NCI-H2196 (cell line): ENCODE measurements around the gene SRPK2.
"Not testable (repeated sequence)": the region's sequence is repeated elsewhere in the genome, so short reads cannot be mapped to it uniquely, and the experiment has no call there.

Source experiments
- DNase-seq: peaks from one replicate; lab custom pipeline; 2025; ENCODE audit not compliant: unreplicated experiment; lab: John Stamatoyannopoulos, UW

The SRPK2 gene

GRCh38 chr7:105345003-105345402 is 43.7 kb downstream of the SRPK2 start:
- DNase-seq: no peak

DNA sequence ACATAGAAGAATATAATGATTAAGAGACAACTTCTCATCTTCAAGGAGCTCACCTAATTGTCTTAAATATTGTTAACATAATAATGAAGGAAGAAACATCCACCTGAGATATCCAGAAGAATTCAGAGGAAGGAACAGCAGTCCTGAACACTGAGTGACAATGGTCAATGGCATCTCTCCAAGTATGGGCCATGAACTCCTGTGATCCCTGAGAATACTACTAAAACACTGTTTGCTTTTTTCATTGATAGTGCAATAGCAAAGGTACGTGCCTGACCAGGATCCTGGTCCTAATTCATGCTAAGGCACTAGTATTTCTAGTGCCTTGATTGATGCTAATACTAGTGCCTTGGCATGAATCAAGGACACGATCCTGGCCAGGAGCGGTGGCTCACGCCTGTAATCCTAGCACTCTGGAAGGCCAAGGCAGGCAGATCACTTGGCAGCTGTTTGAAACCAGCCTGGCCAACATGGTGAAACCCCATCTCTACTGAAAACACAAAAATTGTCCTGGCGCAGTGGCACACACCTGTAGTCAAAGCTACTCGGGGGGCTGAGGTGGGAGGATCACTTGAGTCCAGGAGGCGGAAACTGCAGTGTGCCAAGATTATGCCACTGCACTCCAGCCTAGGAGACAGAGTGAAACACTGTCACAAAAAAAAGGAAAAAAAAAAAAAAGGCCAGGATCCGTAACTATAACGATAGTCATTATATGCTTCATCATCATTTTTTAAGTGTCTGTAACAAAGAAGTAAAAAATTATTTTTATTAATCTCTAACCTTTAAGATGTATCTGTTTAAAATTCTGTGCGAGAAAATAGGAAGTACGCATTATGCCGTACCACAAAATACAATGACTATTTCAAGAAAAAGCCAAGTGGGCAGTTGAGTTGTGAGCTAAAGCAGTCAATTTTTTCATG is 49.1 kb downstream of the SRPK2 start:
- DNase-seq: peak; percentile 65

DNA sequence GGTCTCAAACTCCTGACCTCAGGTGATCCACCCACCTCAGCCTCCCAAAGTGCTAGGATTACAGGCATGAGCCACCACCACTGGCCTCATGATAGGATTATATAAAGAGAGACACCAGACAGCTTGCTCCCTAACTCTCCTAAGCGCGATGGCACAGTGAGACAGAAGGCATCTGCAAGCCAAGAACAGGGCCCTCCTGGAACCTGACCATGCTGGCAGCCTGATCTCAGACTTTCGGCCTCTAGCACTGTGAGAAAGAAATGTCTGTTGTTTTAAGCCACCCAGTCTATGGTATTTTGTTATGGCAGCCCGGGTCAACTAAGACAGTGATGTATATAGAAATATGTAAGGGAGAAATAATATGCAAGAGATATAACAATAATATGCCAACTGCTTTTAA is 51.2 kb downstream of the SRPK2 start:
- no peak for DNase-seq

GRCh38 chr7:105336009-105336408 is 52.7 kb downstream of the SRPK2 start:
- peak; percentile 21 for DNase-seq

DNA sequence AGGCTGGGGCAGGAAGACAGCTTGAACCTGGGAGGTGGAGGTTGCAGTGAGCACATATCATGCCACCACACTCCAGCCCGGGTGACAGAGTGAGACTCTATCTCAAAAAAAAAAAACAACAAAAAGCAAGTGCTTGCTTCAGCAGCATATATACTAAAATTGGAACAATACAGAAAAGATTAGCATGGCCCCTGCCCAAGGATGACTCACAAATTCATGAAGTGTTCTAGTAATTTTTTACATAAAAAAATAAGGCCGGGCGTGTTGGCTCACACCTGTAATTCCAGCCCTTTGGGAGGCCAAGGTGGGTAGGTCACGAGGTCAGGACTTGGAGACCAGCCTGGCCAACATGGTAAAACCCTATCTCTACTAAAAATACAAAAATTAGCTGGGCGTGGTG is 56.1 kb downstream of the SRPK2 start:
- DNase-seq: not testable (repeated sequence)

GRCh38 chr7:105330526-105330925 is 58.2 kb downstream of the SRPK2 start:
- no peak for DNase-seq

- no peak for DNase-seq
These were observed 61.5 kb downstream of the SRPK2 start for GRCh38 chr7:105327201-105327600.

DNA sequence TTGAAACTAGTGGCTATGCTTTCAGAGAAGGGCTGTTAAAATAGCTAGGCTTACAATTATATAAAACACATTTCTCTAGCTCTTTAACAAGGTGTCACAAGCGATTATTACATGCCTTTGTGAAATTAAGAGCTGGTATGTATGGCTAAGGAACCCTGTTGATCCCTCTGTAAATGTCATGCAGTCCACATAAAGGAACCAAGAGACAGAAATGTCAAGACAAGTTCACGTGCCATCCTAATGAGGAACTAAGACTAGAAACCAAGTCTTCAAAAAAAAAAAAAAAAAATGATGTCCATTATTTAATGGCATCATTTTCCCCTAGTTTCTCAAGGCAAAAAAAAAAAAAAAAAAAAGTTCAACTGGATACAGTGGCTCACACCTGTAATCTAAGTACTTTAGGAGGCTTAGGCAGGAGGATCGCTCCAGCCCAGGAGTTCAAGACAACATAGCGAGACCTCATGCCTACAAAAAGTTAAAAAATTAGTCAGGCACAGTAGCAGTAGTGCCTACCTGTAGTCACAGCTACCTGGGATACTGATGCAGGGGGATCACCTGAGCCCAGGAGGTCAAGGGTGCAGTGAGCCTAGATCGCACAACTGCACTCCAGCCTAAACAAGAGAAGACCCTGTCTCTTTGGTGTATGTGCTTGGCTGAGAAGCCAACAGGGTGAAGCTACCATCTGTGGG is 63.4 kb downstream of the SRPK2 start:
- no peak for DNase-seq

DNA sequence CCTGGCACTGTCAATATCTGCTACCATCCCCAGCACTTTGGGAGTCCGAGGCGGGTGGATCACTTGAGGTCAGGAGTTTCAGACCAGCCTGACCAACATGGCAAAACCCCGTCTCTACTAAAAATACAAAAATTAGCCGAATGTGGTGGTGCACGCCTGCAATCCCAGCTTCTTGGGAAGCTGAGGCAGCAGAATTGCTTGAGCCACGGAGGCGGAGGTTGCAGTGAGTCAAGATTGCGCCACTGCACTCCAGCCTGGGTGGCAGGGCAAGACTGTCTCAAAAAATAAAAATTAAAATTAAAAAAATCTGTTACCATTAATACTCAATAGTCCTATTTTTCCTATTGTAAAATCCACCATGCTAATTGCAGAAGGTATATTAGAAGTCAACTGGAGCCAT is 64.1 kb downstream of the SRPK2 start:
- DNase-seq: not testable (repeated sequence)

DNA sequence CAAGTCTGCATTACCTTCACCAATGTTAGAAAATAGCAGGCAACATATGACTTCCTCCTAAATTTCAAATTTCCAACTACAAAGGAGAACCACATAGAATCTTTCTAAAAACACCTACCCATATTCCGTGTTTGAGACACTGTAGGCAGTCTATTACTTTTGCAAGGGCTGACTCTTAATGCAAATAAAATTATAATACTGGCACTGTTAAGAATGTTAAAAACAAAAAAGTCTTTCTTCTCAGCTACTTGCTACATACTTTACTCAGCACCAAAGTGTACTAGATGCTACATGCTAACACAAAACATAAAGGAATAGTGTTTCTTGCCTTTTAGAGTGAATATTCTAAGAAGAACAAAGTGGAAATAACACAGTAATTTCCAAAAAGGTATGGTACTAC is 65.4 kb downstream of the SRPK2 start:
- no peak for DNase-seq

- DNase-seq: no peak
These were observed 66.0 kb downstream of the SRPK2 start for GRCh38 chr7:105322655-105323277.

DNA sequence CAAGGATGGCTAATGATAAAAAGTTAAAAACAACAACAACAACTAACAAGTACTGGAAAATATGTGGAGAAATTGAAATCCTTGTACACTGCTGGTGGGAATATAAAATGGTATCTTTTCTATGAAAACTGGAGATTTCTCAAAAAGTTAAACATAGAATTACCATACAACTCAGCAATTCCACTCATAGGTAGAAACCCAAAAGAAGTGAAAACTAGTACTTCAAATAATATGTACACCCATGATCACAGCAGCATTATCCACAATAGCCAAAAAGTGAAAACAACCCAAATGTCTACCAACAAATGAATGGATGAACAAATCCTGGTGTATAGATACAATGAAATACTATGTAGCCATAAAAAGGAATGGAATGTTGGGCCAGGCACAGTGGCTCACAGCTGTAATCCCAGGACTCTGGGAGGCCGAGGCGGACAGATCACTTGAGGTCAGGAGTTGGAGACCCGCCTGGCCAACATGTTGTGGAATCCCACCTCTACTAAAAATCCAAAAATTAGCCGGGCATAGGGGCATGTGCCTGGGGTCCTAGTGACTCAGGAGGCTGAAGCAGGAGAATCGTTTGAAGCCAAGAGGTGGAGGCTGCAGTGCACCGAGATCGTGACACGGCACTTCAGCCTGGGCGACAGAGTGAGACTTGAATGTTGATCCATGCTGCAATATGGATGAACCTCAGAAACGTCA is 66.8 kb downstream of the SRPK2 start:
- no peak for DNase-seq

DNA sequence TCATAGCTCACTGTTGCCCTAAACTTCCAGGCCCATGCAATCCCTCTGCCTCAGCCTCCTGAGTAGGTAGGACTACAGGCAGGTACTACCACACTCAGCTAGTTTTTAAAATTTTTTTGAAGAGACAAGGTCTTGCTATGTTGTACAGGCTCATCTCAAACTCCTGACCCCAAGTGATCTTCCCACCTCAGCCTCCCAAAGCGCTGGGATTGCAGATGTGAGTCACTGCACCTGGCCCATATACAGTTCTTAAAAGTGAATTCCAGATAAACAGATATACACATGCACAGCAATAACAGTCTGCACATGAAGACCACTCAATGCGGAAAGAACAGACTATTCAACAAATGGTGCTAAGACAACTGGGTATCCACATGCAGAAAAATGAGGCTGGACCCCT is 67.8 kb downstream of the SRPK2 start:
- DNase-seq: no peak

- no peak for DNase-seq
These were observed 69.1 kb downstream of the SRPK2 start for GRCh38 chr7:105319578-105319977.

GRCh38 chr7:105316578-105317344 is 72.0 kb downstream of the SRPK2 start:
- no peak for DNase-seq

DNA sequence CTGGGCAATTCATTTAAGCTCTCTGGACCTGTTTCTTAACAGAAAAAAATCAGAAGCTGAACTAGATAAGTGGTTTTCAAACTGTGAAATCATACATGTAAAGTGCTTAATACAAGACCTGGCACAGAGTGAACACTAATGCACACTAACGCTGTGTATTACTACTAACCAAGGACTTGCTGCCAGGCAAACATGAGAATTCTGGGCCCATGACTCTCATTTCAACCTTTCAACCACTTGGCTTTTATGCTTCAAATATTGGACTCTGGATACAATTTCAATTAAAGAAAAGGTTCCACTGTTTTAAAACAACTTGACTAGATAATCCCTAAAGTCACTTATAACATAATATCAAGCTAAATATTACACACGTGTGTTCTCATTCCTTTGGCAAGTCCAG is 73.4 kb downstream of the SRPK2 start:
- no peak for DNase-seq

DNA sequence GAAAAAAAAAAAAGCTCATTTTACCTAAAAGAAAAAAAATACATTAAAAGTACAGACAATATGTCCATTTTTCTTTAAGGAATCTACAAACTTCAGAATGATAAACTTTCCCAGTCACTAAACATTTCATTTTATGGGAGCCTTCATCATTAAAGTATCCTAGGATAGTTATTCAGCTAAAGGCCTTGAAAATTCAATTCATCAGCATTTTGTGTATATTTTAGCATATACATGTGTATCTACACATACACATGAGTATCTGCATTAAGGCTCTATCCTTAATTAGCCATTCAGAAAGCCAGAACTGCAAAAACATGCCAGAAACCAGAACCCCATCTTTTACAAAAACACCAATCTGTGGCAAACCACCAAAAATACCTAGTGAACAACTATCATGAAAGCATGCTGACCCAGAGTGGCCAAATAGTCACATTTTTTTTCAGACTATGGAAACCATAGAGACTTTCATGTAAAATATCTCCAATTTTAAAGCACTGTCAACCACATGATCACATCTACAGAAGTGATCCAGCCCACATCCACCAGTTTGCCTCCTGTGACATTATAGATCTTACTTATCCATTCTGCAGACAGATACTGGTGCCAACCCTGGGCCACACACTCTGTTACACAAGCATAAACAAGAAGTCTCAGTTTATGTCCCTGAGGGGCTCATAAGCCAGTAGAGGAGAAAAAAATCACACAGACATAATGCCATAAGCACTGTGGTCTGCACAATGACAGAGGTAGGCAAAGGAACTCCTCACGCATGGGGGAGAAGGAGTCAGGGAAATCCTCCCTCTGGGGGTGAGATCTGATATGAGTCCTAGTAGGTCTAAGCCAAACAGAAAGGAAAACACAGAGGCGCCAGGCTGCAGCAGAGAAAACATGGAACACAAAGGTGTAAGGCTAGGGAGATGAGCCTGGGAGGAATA is 79.2 kb downstream of the SRPK2 start:
- DNase-seq: peak; percentile 16

- DNase-seq: no peak
These were observed 81.5 kb downstream of the SRPK2 start for GRCh38 chr7:105307163-105307672.

DNA sequence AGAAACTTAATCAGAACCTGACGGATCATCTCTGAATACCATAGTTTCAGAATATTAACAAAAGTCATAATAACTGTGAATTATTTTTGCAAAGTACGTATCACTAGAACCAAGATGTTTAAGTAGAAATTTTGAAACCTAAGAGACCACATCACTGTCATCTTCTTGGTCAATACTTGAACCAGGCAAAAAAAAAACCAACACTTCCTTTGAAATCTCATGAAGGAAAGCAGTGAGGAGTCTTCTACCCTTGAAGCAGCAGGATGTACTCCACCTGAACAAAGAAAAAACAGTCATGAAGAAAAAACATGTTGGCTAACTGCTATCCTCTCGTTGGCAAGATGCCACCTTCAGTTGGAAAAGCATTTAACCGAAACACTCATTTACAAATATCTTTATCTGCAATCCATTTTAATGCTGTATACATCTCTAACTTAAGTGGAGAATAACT is 82.4 kb downstream of the SRPK2 start:
- DNase-seq: no peak
